ENCODE measurements around the gene MON2. TPM values are rescaled to one million over a fixed set of nuclear protein-coding genes. Genes with fewer than 3 reads are reported as not detected.

The MON2 gene
- total and polyA plus RNA-seq, 2 of the 13 experiments (the other 11 are each of a cell fraction or from before 2014, with no cell fraction given) = 10.5 to 24.8 TPM

- TF ChIP-seq, protein P1, sequence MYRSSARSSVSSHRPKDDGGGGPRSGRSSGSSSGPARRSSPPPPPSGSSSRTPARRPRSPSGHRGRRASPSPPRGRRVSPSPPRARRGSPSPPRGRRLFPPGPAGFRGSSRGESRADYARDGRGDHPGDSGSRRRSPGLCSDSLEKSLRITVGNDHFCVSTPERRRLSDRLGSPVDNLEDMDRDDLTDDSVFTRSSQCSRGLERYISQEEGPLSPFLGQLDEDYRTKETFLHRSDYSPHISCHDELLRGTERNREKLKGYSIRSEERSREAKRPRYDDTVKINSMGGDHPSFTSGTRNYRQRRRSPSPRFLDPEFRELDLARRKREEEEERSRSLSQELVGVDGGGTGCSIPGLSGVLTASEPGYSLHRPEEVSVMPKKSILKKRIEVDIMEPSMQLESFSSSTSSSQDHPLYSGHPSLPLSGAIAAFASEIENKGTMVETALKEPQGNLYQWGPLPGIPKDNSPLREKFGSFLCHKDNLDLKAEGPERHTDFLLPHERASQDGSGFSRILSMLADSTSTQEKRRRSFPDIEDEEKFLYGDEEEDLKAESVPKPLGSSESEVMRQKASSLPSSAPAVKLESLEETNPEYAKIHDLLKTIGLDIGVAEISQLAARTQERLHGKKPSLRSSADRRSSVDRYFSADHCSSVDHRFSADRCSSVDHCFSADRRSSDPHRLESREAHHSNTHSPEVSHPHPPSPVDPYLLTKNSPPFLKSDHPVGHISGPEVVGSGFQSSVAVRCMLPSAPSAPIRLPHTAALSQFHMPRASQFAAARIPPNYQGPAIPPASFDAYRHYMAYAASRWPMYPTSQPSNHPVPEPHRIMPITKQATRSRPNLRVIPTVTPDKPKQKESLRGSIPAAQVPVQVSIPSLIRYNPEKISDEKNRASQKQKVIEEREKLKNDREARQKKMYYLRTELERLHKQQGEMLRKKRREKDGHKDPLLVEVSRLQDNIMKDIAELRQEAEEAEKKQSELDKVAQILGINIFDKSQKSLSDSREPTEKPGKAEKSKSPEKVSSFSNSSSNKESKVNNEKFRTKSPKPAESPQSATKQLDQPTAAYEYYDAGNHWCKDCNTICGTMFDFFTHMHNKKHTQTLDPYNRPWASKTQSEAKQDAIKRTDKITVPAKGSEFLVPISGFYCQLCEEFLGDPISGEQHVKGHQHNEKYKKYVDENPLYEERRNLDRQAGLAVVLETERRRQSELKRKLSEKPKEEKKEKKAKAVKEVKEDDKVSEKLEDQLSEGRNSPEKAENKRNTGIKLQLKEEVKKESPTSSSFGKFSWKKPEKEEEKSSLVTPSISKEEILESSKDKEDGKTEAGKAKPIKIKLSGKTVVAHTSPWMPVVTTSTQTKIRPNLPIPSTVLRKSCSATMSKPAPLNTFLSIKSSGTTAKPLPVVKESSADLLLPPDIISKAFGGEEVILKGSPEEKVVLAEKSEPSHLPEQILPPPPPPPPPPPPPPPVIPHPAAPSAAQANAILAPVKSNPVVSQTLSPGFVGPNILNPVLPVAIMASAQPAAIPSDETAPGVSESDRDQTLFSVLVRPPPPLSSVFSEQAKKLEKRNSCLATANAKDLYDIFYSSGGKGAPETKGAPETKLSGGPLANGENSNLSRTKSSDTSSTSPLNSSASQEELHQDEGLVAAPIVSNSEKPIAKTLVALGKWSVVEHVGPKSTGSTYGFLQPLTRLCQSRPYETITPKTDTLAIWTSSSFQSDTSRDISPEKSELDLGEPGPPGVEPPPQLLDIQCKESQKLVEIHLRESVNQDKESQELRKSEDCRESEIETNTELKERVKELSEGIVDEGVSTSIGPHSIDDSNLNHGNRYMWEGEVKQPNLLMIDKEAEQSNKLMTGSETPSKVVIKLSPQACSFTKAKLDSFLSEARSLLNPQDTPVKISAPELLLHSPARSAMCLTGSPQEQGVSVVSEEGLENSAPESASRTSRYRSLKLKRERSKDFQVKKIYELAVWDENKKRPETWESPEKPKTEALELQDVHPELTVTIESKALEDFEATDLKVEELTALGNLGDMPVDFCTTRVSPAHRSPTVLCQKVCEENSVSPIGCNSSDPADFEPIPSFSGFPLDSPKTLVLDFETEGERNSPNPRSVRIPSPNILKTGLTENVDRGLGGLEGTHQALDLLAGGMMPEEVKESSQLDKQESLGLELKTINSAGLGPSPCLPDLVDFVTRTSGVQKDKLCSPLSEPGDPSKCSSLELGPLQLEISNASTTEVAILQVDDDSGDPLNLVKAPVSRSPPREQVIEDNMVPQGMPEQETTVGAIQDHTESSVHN (CRISPR knock-in tag; IDR thresholded peaks at IDR 0.05) = no peak
- TF ChIP-seq ZFX (CRISPR knock-in tag; IDR thresholded peaks at IDR 0.05; ENCODE audit: low read depth) = peak; percentile 91
- 0 out of 2 replicates have a peak, but pooled peaks have one; percentile 56 for TF ChIP-seq ZNF33A (CRISPR knock-in tag; IDR thresholded peaks at IDR 0.05; ENCODE audit: borderline replicate concordance)
- TF ChIP-seq ARID3A (IDR thresholded peaks at IDR 0.05; ENCODE audit: low read depth, low read length) = no peak
- no peak for TF ChIP-seq ZNF317 (CRISPR knock-in tag; IDR thresholded peaks at IDR 0.05)
- no peak for TF ChIP-seq DNMT1 (CRISPR knock-in tag; IDR thresholded peaks at IDR 0.05)
- peak; percentile 91 for TF ChIP-seq ZNF574 (CRISPR knock-in tag; IDR thresholded peaks at IDR 0.05)
- peak; percentile 96 for TF ChIP-seq ASH2L (IDR thresholded peaks at IDR 0.05; ENCODE audit: insufficient read length, low read depth, low read length)
- peak; percentile 88 for TF ChIP-seq KLF6 (CRISPR knock-in tag; IDR thresholded peaks at IDR 0.05)
- TF ChIP-seq YEATS4 (CRISPR knock-in tag; IDR thresholded peaks at IDR 0.05; ENCODE audit: borderline replicate concordance) = peak; percentile 89
- TF ChIP-seq, protein P2, sequence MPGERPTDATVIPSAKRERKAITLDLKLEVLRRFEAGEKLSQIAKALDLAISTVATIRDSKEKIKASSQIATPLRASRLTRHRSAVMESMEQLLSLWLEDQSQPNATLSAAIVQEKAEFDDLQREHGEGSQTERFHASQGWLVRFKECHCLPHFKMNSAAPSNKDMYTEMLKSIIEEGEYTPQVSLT (CRISPR knock-in tag; IDR thresholded peaks at IDR 0.05; ENCODE audit: borderline replicate concordance, low read depth) = no peak
- peak; percentile 76; the same call in 1 of the 2 replicates for TF ChIP-seq ZNF567 (CRISPR knock-in tag; IDR thresholded peaks at IDR 0.05; ENCODE audit: borderline replicate concordance)
Measured at GRCh38 chr12:62466594-62467491, at the start of gene MON2 (continued).
